GM12878 (cell line): ENCODE data around the gene SHB. TPM values are rescaled to one million over a fixed set of nuclear protein-coding genes. Genes with fewer than 3 reads are reported as not detected.

ENCODE experiments used
- ATAC-seq: fragments of 200-7000 bp; cut with Tn5 transposase; 3 replicates; pipeline ENCODE4 v1.9.1; 2020; ENCODE audit warnings: mild to moderate bottlenecking, moderate library complexity
- BruUV-seq: library from RNA; stranded (reverse); fragments of 400-500 nt; replicated peaks from 2 replicates; lab custom pipeline; 2021; lab: Mats Ljungman, UMichigan
- CTCF ChIA-PET: fragments of 300-600 bp; sonication (Branson Sonifier 250); formaldehyde crosslinking; extraction: SDS; loops from one replicate; lab custom pipeline; 2021; ENCODE audit warnings: inconsistent platforms; lab: Yijun Ruan, JAX
- POLR2A ChIA-PET: fragments of 350-600 bp; formaldehyde crosslinking; extraction: SDS; loops from one replicate; lab custom pipeline; 2021; ENCODE audit warnings: inconsistent platforms; lab: Charles Lee
- RAD21 ChIA-PET: fragments of 300-600 bp; sonication (Branson Sonifier 250); formaldehyde crosslinking; loops from one replicate; lab custom pipeline; 2023; ENCODE audit warnings: antibody characterized with exemption; ENCODE audit not compliant: unreplicated experiment; lab: Charles Lee
- SMC1A ChIA-PET: fragments of 300-600 bp; sonication (Branson Sonifier 250); formaldehyde crosslinking; loops from one replicate; lab custom pipeline; 2023; ENCODE audit not compliant: unreplicated experiment, uncharacterized antibody; lab: Charles Lee
- DNase-seq: peaks from one replicate; pipeline ENCODE4 v3.0.0-alpha.2; 2011; ENCODE audit warnings: low read depth, low spot score
- FAIRE-seq: peaks from 3 replicates; lab custom pipeline; 2011; peaks lifted over from hg19 to GRCh38; lab: Jason Lieb, UNC
- H2AFZ ChIP-seq: 2 replicates; pipeline ENCODE4 v1.6.0; 2011; ENCODE audit warnings: low read depth, low read length, control low read depth; ENCODE audit not compliant: control insufficient read depth
- H3K27ac ChIP-seq: 2 replicates; pipeline ENCODE4 v1.5.1; 2011; ENCODE audit warnings: control low read depth; ENCODE audit not compliant: control insufficient read depth, insufficient read depth
- H3K27me3 ChIP-seq, 2 experiments: replicated peaks in 1 of 2; 2 replicates each; pipeline versions ENCODE4 v1.6.0 to v1.6.1; 2011; ENCODE audit warnings: low read length in 1 of 2; ENCODE audit not compliant: control insufficient read depth in 2 of 2, insufficient read depth in 2 of 2
- H3K36me3 ChIP-seq, 2 experiments: 2 replicates each; pipeline ENCODE4 v1.5.1; 2011; ENCODE audit warnings: low read length in 1 of 2; ENCODE audit not compliant: control insufficient read depth in 2 of 2, insufficient read depth in 2 of 2
- H3K4me1 ChIP-seq: 2 replicates; pipeline ENCODE4 v1.6.1; 2011; ENCODE audit warnings: mild to moderate bottlenecking, low read length, moderate library complexity, mixed read lengths; ENCODE audit not compliant: control insufficient read depth, insufficient read depth
- H3K4me2 ChIP-seq: 2 replicates; pipeline ENCODE4 v1.6.0; 2011; ENCODE audit warnings: control low read depth; ENCODE audit not compliant: control insufficient read depth, insufficient read depth
- H3K4me3 ChIP-seq: fragments of 200-600 bp; sonication (generic); 2 replicates; pipeline ENCODE4 v1.5.1; 2016
- H3K79me2 ChIP-seq: 2 replicates; pipeline ENCODE4 v1.6.0; 2011; ENCODE audit warnings: low read length; ENCODE audit not compliant: control insufficient read depth, insufficient read depth
- H3K9ac ChIP-seq: 2 replicates; pipeline ENCODE4 v1.8.0; 2011; ENCODE audit warnings: low read length, control low read depth, mixed read lengths; ENCODE audit not compliant: control insufficient read depth, insufficient read depth
- H3K9me3 ChIP-seq: replicated peaks from 3 replicates; pipeline ENCODE4 v1.5.1; 2011; ENCODE audit warnings: mild to moderate bottlenecking, low read length; ENCODE audit not compliant: control insufficient read depth, insufficient read depth
- H4K20me1 ChIP-seq: 2 replicates; pipeline ENCODE4 v1.6.0; 2011; ENCODE audit not compliant: control insufficient read depth, insufficient read depth
- EED ChIP-seq: sonication (generic); IDR thresholded peaks from 2 replicates; pipeline ENCODE4 v1.6.1; 2016; ENCODE audit warnings: antibody characterized with exemption, low read depth
- FOS ChIP-seq: IDR thresholded peaks from 3 replicates; pipeline ENCODE4 v1.6.1; 2011; ENCODE audit warnings: borderline replicate concordance; ENCODE audit not compliant: insufficient read length; ENCODE audit errors: extremely low read depth
- LARP7 ChIP-seq: fragments of 450-650 bp; IDR thresholded peaks from 2 replicates; pipeline ENCODE4 v1.6.1; 2017; ENCODE audit warnings: mild to moderate bottlenecking
- MEF2A ChIP-seq: IDR thresholded peaks from 2 replicates; pipeline ENCODE4 v1.6.1; 2011; ENCODE audit warnings: low read depth, mild to moderate bottlenecking, low read length, moderate library complexity; ENCODE audit not compliant: insufficient read depth
- RELB ChIP-seq: fragments of 450-650 bp; IDR thresholded peaks from 2 replicates; pipeline ENCODE4 v1.6.1; 2017; ENCODE audit warnings: low read depth, mild to moderate bottlenecking, moderate library complexity
- SMC3 ChIP-seq: IDR thresholded peaks from 2 replicates; pipeline ENCODE4 v1.6.1; 2011; ENCODE audit warnings: low read length, improper control_type of control experiment, borderline replicate concordance
- STAT3 ChIP-seq: IDR thresholded peaks from 2 replicates; pipeline ENCODE4 v1.6.1; 2011; ENCODE audit warnings: low read depth, low read length, improper control_type of control experiment
- TCF7 ChIP-seq: IDR thresholded peaks from 2 replicates; pipeline ENCODE4 v1.6.1; 2014; ENCODE audit warnings: antibody characterized with exemption, borderline replicate concordance
- ZNF24 ChIP-seq: fragments of 450-650 bp; IDR thresholded peaks from 2 replicates; pipeline ENCODE4 v1.6.1; 2017; ENCODE audit warnings: antibody characterized with exemption, mild to moderate bottlenecking
- WGBS: methylation state at CpG from one replicate; pipeline ENCODE4 v1.1.6; 2016; ENCODE audit warnings: low lambda C conversion rate; ENCODE audit not compliant: insufficient replicate concordance, insufficient coverage; ENCODE audit errors: missing lambda C conversion rate; 5-methylcytosine and 5-hydroxymethylcytosine counted together
- in situ Hi-C: fragments of 300-500 bp; cut with MboI; formaldehyde crosslinking; loops from 9 replicates; pipeline ENCODE4 v1.14.3; 2018; ENCODE audit warnings: mixed read lengths
- intact Hi-C: fragments of 100-400 bp; cut with micrococcal nuclease; formaldehyde crosslinking; loops from one replicate; pipeline ENCODE4 v1.14.2; 2022; ENCODE audit not compliant: unreplicated experiment
- polyA plus RNA-seq, 11 experiments: library from polyadenylated mRNA; depleted of rRNA in 4 of 11; unstranded in 6 of 11; stranded (reverse) in 5 of 11; fragments of >200 nt; fragmentation: Nextera tagmentation in 4 of 11; fragmentation: Illumina TruSeq in 1 of 11; extraction: Ambion mirVana in 4 of 11; extraction: Trizol in 1 of 11; gene quantifications; 1 replicate in 1 of 11; 2 replicates in 10 of 11; pipeline versions ENCODE4 v1.2.1 to v1.2.3, GENCODE V29; 2011 to 2016; ENCODE audit warnings: inconsistent platforms in 2 of 11, missing spikeins in 2 of 11, low read depth in 1 of 11
- total RNA-seq, 4 experiments: library from RNA; depleted of rRNA in 3 of 4; stranded (reverse); fragments of >200 nt in 3 of 4; fragmentation: Illumina TruSeq in 1 of 4; extraction: Trizol in 1 of 4; gene quantifications; 2 replicates each; pipeline versions ENCODE4 v1.2.1 to v1.2.3, GENCODE V29; 2013 to 2021

Gene SHB
- total and polyA plus RNA-seq, 10 of the 15 experiments (the other 5 are each of a cell fraction or from before 2014, with no cell fraction given), result 0.29 to 6.2 (median 1.3) TPM

GRCh38 chr9:38015906-38016305 is 53.1 kb downstream of the SHB start:
- H3K4me3 ChIP-seq, result no peak overlapping the region
- H2AFZ ChIP-seq, result no peak overlapping the region
- no peaks in the 10 kb centered on the region for H3K4me1 ChIP-seq
- ChIA-PET CTCF (interaction anchor here (1.4 kb wide), 1 partner anchor 16 kb away, joined by 3 read pairs; no protein-coding TSS in a partner anchor), POLR2A (no interaction called here), SMC1A (interaction anchor here (0.7 to 2.0 kb wide), 5 partner anchors 15 to 76 kb away, joined by 3 to 6 read pairs (median 3); no protein-coding TSS in a partner anchor), RAD21 (no interaction called here)
- ATAC-seq, result no peak
- H3K9me3 ChIP-seq, result no peaks in the 10 kb centered on the region
- no TSS peak for BruUV-seq
- H4K20me1 ChIP-seq, result no peaks in the 10 kb centered on the region
- H3K4me2 ChIP-seq, result no peak overlapping the region
- H3K27me3 ChIP-seq, result no peaks in the 10 kb centered on the region
- H3K27ac ChIP-seq, result no peak overlapping the region
- H3K9ac ChIP-seq, result no peak overlapping the region
- 86% methylated on average over 7 of the region's 7 CpGs for WGBS
- in situ Hi-C loops (loop anchor here (25.0 kb wide), 1 partner anchor 529 kb away; the partner anchor contains the start of gene POLR1E), intact Hi-C loops (no loop called here)
- no peak for TF ChIP-seq TCF7
- no peak for TF ChIP-seq LARP7
- no peak for DNase-seq
- no peaks in the 10 kb centered on the region; a peak in 1 of 4 replicates for H3K36me3 ChIP-seq
- no peak for FAIRE-seq
- no peaks in the 10 kb centered on the region for H3K79me2 ChIP-seq

- Histone ChIP-seq H3K27me3 (no peaks in the 10 kb centered on the region), H3K9me3 (no peaks in the 10 kb centered on the region), H3K4me3 (no peak overlapping the region), H2AFZ (no peak overlapping the region), H3K27ac (no peak overlapping the region), H4K20me1 (no peaks in the 10 kb centered on the region), H3K36me3 (no peaks in the 10 kb centered on the region; a peak in 1 of 4 replicates), H3K4me1 (no peaks in the 10 kb centered on the region), H3K4me2 (no peak overlapping the region), H3K9ac (no peak overlapping the region), H3K79me2 (no peaks in the 10 kb centered on the region)
- WGBS, result 64% methylated on average over 4 of the region's 4 CpGs
- TSS peak; percentile 57 for BruUV-seq
- RAD21 ChIA-PET, result interaction anchor here (0.8 kb wide), 1 partner anchor 52 kb away, joined by 4 read pairs; no protein-coding TSS in a partner anchor
- intact Hi-C loops (no loop called here), in situ Hi-C loops (loop anchor here (25.0 kb wide), 1 partner anchor 528 kb away; the partner anchor contains the start of gene POLR1E)
- no peak for DNase-seq
- SMC1A ChIA-PET, result interaction anchor here (0.7 to 2.0 kb wide), 3 partner anchors 16 to 76 kb away, joined by 3 to 4 read pairs (median 3); no protein-coding TSS in a partner anchor
- no peak for FAIRE-seq
- TF ChIP-seq EED, result no peak
- no peak for TF ChIP-seq STAT3
- no peak for TF ChIP-seq FOS
- TF ChIP-seq MEF2A, result no peak
- no peak for TF ChIP-seq ZNF24
- no peak for TF ChIP-seq SMC3
- no peak for TF ChIP-seq RELB
- no peak for ATAC-seq
- CTCF ChIA-PET, result no interaction called here
- POLR2A ChIA-PET, result no interaction called here
These were observed 53.8 kb downstream of the SHB start for GRCh38 chr9:38015266-38015665.
